ENCODE measurements around the gene FOXD4. TPM values are rescaled to one million over a fixed set of nuclear protein-coding genes. Genes with fewer than 3 reads are reported as not detected.
"Not testable (repeated sequence)": the region's sequence is repeated elsewhere in the genome, so short reads cannot be mapped to it uniquely, and the experiment has no call there.

The FOXD4 gene
- total RNA-seq: under 1 TPM in 2 of 3 donors, not detected in 1; 0.33 to 0.44 TPM

DNA sequence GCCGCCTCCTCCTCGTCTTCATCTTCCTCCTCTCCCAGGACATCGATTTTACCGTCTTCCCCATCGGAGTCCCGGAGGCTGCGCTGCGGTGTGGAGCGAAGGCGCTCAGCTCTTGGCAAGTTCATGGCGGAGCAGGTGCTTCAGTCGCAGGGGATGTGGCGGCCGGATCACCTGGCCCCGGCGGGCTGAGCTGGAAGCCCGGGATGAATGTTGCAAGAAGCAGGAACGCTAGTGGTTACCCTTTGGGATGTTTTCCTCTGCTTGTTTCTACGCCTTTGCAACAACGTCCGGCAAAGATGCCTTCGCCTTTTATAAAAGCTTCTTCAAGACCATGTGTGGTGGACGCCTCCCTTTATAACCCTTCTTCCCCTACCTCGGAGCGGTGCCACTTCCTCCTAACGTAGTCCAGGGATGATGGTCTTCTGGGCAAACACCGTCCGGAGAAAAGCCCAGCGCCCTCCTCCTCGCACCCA is at the start of gene FOXD4:
Gene FOXD4, minus strand, starts transcription at position 423 of the 473 bp plus-strand sequence. Its CDS starts 298 bp downstream, at position 125.
- H3K27me3 ChIP-seq: peaks cover 5 to 24% of the 10 kb centered on the region in 2 donors
- H3K36me3 ChIP-seq; H3K9me3 ChIP-seq; H3K4me3 ChIP-seq; intact Hi-C loops (cut with DNase I; ENCODE audit: low total_unique reads); H3K4me1 ChIP-seq; H3K27ac ChIP-seq; DNase-seq (ENCODE audit: low spot score in 2 of 2): not testable (repeated sequence)

DNA sequence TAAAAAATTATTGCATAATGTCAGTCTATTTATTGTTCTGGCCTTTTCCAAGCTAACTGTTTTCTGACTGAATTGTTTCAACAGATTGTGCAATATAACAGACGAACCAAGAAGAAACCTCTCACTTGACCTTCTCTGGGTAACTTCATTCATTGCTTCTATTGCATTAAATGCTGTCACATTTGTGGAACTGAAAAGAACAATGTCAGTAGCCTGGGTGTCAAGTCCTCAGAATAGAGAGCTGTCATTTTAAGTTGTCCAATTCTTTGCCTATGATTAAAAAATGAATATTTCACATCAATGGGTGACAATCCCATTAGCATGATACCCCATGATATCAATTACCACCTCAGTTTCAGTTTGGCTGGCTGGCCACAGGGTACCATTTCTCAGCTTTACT is 41.7 kb upstream of the FOXD4 start:
- H3K4me3 ChIP-seq; H3K27me3 ChIP-seq; H3K36me3 ChIP-seq; H3K9me3 ChIP-seq; DNase-seq (ENCODE audit: low spot score in 2 of 2); H3K27ac ChIP-seq; H3K4me1 ChIP-seq; intact Hi-C loops (cut with DNase I; ENCODE audit: low total_unique reads): not testable (repeated sequence)

GRCh38 chr9:151173-151572 is 33.0 kb upstream of the FOXD4 start:
- H3K36me3 ChIP-seq; DNase-seq (ENCODE audit: low spot score in 2 of 2); H3K4me1 ChIP-seq; intact Hi-C loops (cut with DNase I; ENCODE audit: low total_unique reads); H3K27me3 ChIP-seq; H3K9me3 ChIP-seq; H3K4me3 ChIP-seq; H3K27ac ChIP-seq: not testable (repeated sequence)

DNA sequence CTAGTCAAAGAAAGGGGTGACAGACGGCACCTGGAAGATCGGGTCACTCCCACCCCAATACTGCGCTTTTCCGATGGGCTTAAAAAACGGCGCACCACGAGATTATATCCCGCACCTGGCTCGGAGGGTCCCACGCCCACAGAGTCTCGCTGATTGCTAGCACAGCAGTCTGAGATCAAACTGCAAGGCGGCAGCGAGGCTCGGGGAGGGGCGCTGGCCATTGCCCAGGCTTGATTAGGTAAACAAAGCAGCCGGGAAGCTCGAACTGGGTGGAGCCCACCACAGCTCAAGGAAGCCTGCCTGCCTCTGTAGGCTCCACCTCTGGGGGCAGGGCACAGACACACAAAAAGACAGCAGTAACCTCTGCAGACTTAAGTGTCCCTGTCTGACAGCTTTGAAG is 21.7 kb upstream of the FOXD4 start:
- H3K9me3 ChIP-seq; H3K27me3 ChIP-seq; DNase-seq (ENCODE audit: low spot score in 2 of 2); H3K27ac ChIP-seq; intact Hi-C loops (cut with DNase I; ENCODE audit: low total_unique reads); H3K36me3 ChIP-seq; H3K4me1 ChIP-seq; H3K4me3 ChIP-seq: not testable (repeated sequence)

GRCh38 chr9:117144-117994 is 848 bp downstream of the FOXD4 start:
- H3K4me3 ChIP-seq; H3K9me3 ChIP-seq; DNase-seq (ENCODE audit: low spot score in 2 of 2); intact Hi-C loops (cut with DNase I; ENCODE audit: low total_unique reads); H3K27ac ChIP-seq; H3K36me3 ChIP-seq; H3K4me1 ChIP-seq: not testable (repeated sequence)
- peaks cover 5 to 28% of the 10 kb centered on the region in 2 donors for H3K27me3 ChIP-seq

DNA sequence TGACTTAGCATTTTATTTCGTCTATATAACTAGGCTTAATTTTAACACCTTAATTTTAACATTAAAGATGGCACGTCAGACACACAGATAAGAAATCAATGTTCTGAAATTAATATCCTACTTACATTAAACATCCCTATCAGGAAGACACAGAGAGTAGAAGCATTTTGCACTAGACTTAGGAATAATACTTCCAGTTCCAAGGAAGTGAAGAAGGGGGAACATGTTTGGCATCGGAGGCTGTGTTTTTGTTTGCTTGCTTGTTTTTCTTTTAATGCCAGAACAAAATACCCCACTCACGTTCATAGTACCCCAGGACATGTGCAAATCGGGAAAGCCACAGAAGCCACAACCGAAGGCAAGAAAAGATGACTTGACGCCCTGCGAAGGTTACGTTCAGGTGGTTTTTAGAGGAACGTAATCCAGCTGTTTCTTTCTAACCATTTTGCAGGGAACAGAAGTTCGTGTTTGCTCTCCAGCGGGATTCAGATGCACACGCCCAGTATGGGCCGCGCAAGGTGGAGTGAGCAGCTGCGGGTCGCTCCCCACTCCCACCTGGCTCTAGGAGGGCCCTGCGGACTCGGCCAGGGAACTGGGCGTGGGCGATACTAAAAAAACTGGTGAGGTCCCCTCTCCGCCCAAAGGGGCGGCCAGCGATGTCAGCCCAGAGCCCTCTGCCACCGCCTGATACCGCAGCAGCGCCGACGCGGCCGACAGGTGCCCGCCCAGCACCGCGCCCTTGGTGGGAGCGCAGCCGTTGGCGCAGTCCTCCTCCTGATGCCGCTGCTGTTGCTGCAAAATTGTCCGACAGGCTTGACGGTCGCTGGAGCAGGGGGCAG is 1.8 kb downstream of the FOXD4 start:
- intact Hi-C loops (cut with DNase I; ENCODE audit: low total_unique reads); H3K4me3 ChIP-seq; H3K4me1 ChIP-seq; DNase-seq (ENCODE audit: low spot score in 2 of 2); H3K27ac ChIP-seq; H3K9me3 ChIP-seq; H3K36me3 ChIP-seq: not testable (repeated sequence)
- peaks cover 5 to 28% of the 10 kb centered on the region in 2 donors for H3K27me3 ChIP-seq

DNA sequence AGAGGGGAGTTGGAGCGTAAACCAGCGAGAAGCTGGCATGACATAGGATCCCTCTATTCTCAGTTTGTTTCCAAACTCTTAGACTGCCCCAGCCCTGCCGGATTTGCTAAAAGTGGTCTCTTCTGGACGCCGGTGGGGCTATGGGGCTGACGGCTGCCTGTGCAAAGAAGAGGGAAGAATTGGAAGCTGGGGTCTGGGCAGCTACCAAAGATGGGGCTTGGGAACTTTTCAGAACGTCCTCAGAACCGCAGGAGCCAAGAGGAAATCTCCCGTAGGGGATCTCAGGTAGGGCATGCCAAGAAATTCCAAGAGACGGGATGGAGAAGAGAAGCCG is 3.1 kb downstream of the FOXD4 start:
- DNase-seq (ENCODE audit: low spot score in 2 of 2); H3K9me3 ChIP-seq; H3K36me3 ChIP-seq; H3K4me1 ChIP-seq; intact Hi-C loops (cut with DNase I; ENCODE audit: low total_unique reads); H3K27ac ChIP-seq: not testable (repeated sequence)
- Histone ChIP-seq H3K27me3 (peaks cover 5 to 28% of the 10 kb centered on the region in 2 donors), H3K4me3 (peak overlapping the region in 2 of 3 donors; percentile 45 to 71)

- DNase-seq (ENCODE audit: low spot score in 2 of 2); H3K9me3 ChIP-seq; H3K27ac ChIP-seq; intact Hi-C loops (cut with DNase I; ENCODE audit: low total_unique reads); H3K4me1 ChIP-seq; H3K36me3 ChIP-seq: not testable (repeated sequence)
- H3K27me3 ChIP-seq: peaks cover 5 to 28% of the 10 kb centered on the region in 2 donors
- H3K4me3 ChIP-seq: peak overlapping the region; percentile 32 to 71 (median 45)
These were observed 3.7 kb downstream of the FOXD4 start for GRCh38 chr9:114267-115117.

DNA sequence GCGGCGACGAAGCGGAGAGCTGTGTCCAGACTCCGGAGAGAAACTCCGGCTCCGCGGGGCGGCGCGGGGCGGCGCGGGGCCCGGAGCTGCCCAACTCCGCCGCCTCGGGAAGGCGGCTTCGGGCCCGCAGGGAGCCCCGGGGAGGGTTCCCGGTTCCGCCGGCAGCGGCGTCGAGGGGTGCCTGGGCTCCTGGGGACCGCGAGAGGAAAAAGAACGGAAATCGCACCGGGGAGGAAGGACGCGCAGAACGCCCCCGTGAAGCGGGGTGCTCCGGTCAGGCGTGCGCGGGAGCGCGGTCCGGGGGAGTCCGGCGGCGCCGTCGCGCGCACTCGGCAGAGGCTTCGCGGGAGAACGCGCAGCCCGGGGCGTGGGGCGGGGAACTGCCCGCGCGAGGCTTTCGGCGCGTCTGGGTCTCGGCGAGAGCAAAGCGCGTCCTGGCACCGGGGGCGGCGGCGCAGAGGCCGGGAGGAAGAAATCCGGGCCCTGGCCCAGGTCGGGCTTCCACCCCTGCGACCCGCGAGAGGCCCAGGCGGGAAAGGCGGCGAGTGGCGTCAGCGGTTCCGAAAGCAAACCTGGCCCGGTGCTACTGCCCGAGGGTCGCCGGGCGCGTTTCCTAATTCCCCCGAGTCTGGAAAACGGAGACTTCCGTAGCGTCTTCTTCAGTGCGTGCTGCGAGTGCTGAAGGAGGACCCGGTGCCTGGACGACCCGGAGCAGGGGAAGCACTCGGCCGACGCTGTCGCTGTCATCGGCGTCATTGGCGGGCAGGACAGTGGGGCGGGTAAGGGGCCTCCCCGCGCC is 4.5 kb downstream of the FOXD4 start:
- DNase-seq (ENCODE audit: low spot score in 2 of 2); intact Hi-C loops (cut with DNase I; ENCODE audit: low total_unique reads): not testable (repeated sequence)
- H3K27me3 ChIP-seq: peaks cover 5 to 28% of the 10 kb centered on the region in 2 donors

DNA sequence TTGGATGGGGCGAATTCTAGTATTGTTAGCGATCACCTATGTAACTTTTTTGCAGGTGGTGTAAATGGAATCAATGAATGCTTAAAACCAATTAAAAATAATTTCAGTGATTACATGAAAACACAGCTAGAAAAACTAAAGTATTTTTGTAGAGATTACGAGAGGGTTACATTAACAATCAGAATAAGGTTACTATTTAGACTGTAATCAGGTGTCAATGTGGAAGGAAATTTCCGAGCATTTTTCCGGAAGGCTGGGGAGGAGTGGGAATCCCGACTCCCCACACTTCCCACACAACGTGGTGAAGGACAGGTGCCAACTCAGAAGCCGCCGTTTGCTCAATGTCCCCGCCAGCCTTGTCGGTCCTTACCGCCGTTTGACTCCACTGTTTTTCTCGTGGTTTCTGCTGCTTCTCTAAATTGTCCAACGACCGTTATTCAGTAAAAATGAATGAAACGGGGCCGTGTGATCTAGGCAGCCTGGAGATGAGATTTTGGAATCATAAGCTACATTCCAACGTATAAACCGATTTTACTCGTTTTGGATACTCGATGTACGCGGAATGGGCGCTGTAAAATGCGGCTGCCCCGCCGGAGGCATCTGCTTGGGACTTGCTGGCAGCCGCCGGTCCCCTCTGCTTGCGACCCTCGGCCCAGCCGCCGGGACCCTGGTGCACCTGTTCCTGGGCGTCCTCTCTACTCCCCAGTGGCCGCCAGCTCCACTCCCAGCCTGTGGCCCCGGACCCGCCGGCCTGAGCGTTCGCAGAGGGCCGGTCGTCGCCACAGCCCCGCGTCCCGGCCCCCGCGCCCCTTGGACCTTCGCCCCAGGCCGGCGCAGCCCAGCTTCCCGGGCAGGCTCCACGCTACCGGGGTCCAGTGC is 5.4 kb downstream of the FOXD4 start:
- H3K9me3 ChIP-seq; intact Hi-C loops (cut with DNase I; ENCODE audit: low total_unique reads); H3K4me1 ChIP-seq; DNase-seq (ENCODE audit: low spot score in 2 of 2); H3K36me3 ChIP-seq; H3K27ac ChIP-seq: not testable (repeated sequence)
- peak overlapping the region in 2 of 3 donors; percentile 45 to 71 for H3K4me3 ChIP-seq
- H3K27me3 ChIP-seq: peaks cover 5 to 28% of the 10 kb centered on the region in 2 donors

More for the DNA sequence above, 4.5 kb downstream of the FOXD4 start:
- H3K36me3 ChIP-seq, H3K9me3 ChIP-seq, H3K4me1 ChIP-seq, H3K27ac ChIP-seq: not testable (repeated sequence)
- H3K4me3 ChIP-seq: peak overlapping the region; percentile 32 to 71 (median 45)

DNA sequence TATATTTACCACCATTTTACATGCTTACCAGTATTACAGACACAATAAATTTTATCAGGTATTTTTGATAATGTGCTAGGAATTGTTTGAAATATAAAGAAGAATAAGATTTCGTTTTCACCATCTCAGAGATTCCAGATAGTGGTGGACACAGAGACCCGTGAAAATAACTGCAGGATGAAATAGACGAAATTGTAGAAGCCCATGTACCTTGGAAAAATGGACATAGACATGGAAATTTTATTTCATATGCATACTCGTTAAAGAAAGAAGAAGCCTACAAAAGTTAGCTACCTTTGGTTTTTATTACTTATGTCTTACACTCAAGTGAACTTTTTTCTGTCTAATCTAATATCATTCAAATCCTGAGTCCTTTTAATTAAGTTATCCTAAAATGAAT is 7.5 kb downstream of the FOXD4 start:
- H3K27me3 ChIP-seq: peaks cover 5 to 23% of the 10 kb centered on the region in 2 donors
- H3K9me3 ChIP-seq; H3K4me1 ChIP-seq; H3K36me3 ChIP-seq; DNase-seq (ENCODE audit: low spot score in 2 of 2); H3K4me3 ChIP-seq; H3K27ac ChIP-seq; intact Hi-C loops (cut with DNase I; ENCODE audit: low total_unique reads): not testable (repeated sequence)
